Fibroblast of lung (primary cell): Measurements from ENCODE around the gene PBOV1. TPM values are rescaled to one million over a fixed set of nuclear protein-coding genes. Genes with fewer than 3 reads are reported as not detected.
A peak's percentile ranks its signal among the peaks of the same experiment; 100 is the strongest.

ENCODE experiments used
- DNase-seq, 2 donors: peaks; one replicate each; pipeline versions ENCODE4 v3.0.0 to v3.0.0-alpha.2; 2010; ENCODE audit warnings: low read depth in 2 of 2
- H2AFZ ChIP-seq: 2 replicates; pipeline ENCODE4 v1.5.1; 2012; ENCODE audit warnings: low read length, control low read depth, inconsistent platforms
- H3K27ac ChIP-seq: 2 replicates; pipeline ENCODE4 v1.5.1; 2011; ENCODE audit warnings: low read length, control low read depth; ENCODE audit not compliant: insufficient read depth
- H3K27me3 ChIP-seq: 2 replicates; pipeline ENCODE4 v1.5.1; 2011; ENCODE audit warnings: mild to moderate bottlenecking, low read length; ENCODE audit not compliant: control insufficient read depth, insufficient read depth
- H3K36me3 ChIP-seq: 2 replicates; pipeline ENCODE4 v1.5.1; 2011; ENCODE audit warnings: low read length; ENCODE audit not compliant: control insufficient read depth, insufficient read depth
- H3K4me1 ChIP-seq: 2 replicates; pipeline ENCODE4 v1.5.1; 2011; ENCODE audit warnings: low read length; ENCODE audit not compliant: control insufficient read depth, insufficient read depth; ENCODE audit errors: extremely low read depth
- H3K4me2 ChIP-seq: 2 replicates; pipeline ENCODE4 v1.5.1; 2011; ENCODE audit warnings: low read length, control low read depth; ENCODE audit not compliant: insufficient read depth; ENCODE audit errors: extremely low read depth
- H3K4me3 ChIP-seq, 4 experiments: fragments of 200-600 bp in 1 of 4; sonication (generic) in 1 of 4; replicated peaks in 1 of 4; 2 replicates each; pipeline ENCODE4 v1.5.1; 2011 to 2016; ENCODE audit warnings: low read length in 4 of 4, low read depth in 3 of 4, mild to moderate bottlenecking in 3 of 4, control low read depth in 2 of 4, inconsistent platforms in 1 of 4, mixed read lengths in 1 of 4; ENCODE audit not compliant: insufficient read depth in 1 of 4; ENCODE audit errors: control extremely low read depth in 1 of 4
- H3K79me2 ChIP-seq: 2 replicates; pipeline ENCODE4 v1.5.1; 2012; ENCODE audit warnings: mild to moderate bottlenecking, low read length, inconsistent platforms; ENCODE audit not compliant: control insufficient read depth, insufficient read depth
- H3K9ac ChIP-seq: 2 replicates; pipeline ENCODE4 v1.5.1; 2011; ENCODE audit warnings: mild to moderate bottlenecking, low read length, control low read depth; ENCODE audit not compliant: insufficient read depth
- H3K9me3 ChIP-seq: 2 replicates; pipeline ENCODE4 v1.5.1; 2012; ENCODE audit warnings: low read depth, low read length; ENCODE audit not compliant: control insufficient read depth, insufficient read depth
- H4K20me1 ChIP-seq: 2 replicates; pipeline ENCODE4 v1.5.1; 2011; ENCODE audit warnings: low read length; ENCODE audit not compliant: control insufficient read depth, insufficient read depth; ENCODE audit errors: extremely low read depth
- CTCF ChIP-seq, 2 donors: IDR thresholded peaks in 1 of 2; conservative IDR thresholded peaks in 1 of 2; 1 replicate in 1 of 2; 2 replicates in 1 of 2; pipeline ENCODE4 v1.5.1; 2011 to 2012; ENCODE audit warnings: low read length in 2 of 2, control low read depth in 1 of 2, inconsistent platforms in 1 of 2, low read depth in 1 of 2, mild to moderate bottlenecking in 1 of 2
- EZH2 ChIP-seq: IDR thresholded peaks from 2 replicates; pipeline ENCODE4 v1.5.1; 2012; ENCODE audit warnings: low read length, control low read depth, mild to moderate bottlenecking; ENCODE audit errors: missing control alignments
- polyA plus RNA-seq, 2 donors: library from polyadenylated mRNA; depleted of rRNA in 1 of 2; stranded (reverse) in 1 of 2; unstranded in 1 of 2; fragments of >200 nt; gene quantifications; 2 replicates each; pipeline ENCODE4 v1.2.1, GENCODE V29; 2011 to 2012; ENCODE audit warnings: missing spikeins in 1 of 2
- total RNA-seq: library from RNA; depleted of rRNA; stranded (reverse); fragments of >200 nt; gene quantifications from 2 replicates; pipeline ENCODE4 v1.2.1, GENCODE V29; 2014

The PBOV1 gene
- total and polyA plus RNA-seq, 2 donors (not counting 1 experiment from before 2014, with no cell fraction given): not detected

- no peaks in the 10 kb centered on the region for H3K4me1 ChIP-seq
- no peaks in the 10 kb centered on the region for H3K79me2 ChIP-seq
- DNase-seq: peak in 1 of 2 donors; percentile 12
- TF ChIP-seq CTCF (conservative IDR thresholded peaks at IDR 0.05 in 1 of 2, IDR thresholded peaks at IDR 0.05 in 1 of 2; ENCODE audit: low read depth in 1 of 2, low read length in 2 of 2): no peak
- TF ChIP-seq EZH2: no peak
- no peaks in the 10 kb centered on the region for H3K9me3 ChIP-seq
- H3K9ac ChIP-seq: no peak overlapping the region
- no peaks in the 10 kb centered on the region for H4K20me1 ChIP-seq
- no peaks in the 10 kb centered on the region for H3K36me3 ChIP-seq
- H3K4me2 ChIP-seq: no peak overlapping the region
- H2AFZ ChIP-seq: no peak overlapping the region
- H3K4me3 ChIP-seq: no peak overlapping the region
- no peak overlapping the region for H3K27ac ChIP-seq
- H3K27me3 ChIP-seq: no peaks in the 10 kb centered on the region
Observed at GRCh38 chr6:138245751-138246150, 27.5 kb upstream of the PBOV1 start.

GRCh38 chr6:138242987-138243592, 24.8 kb upstream of the PBOV1 start:
- Histone ChIP-seq H3K36me3 (no peaks in the 10 kb centered on the region), H3K4me1 (no peaks in the 10 kb centered on the region), H3K79me2 (no peaks in the 10 kb centered on the region), H3K4me3 (no peak overlapping the region), H4K20me1 (no peaks in the 10 kb centered on the region), H3K27ac (no peak overlapping the region), H3K9ac (no peak overlapping the region), H3K27me3 (no peaks in the 10 kb centered on the region), H3K9me3 (no peaks in the 10 kb centered on the region), H2AFZ (no peak overlapping the region), H3K4me2 (no peak overlapping the region)
- no peak for TF ChIP-seq CTCF (conservative IDR thresholded peaks at IDR 0.05 in 1 of 2, IDR thresholded peaks at IDR 0.05 in 1 of 2; ENCODE audit: low read depth in 1 of 2, low read length in 2 of 2)
- no peak for TF ChIP-seq EZH2
- DNase-seq: no peak

GRCh38 chr6:138241934-138242333, 23.6 kb upstream of the PBOV1 start:
- no peaks in the 10 kb centered on the region for H3K36me3 ChIP-seq
- no peaks in the 10 kb centered on the region for H3K79me2 ChIP-seq
- TF ChIP-seq EZH2 (no peak), CTCF (conservative IDR thresholded peaks at IDR 0.05 in 1 of 2, IDR thresholded peaks at IDR 0.05 in 1 of 2; ENCODE audit: low read depth in 1 of 2, low read length in 2 of 2) (no peak)
- no peaks in the 10 kb centered on the region for H4K20me1 ChIP-seq
- no peak overlapping the region for H2AFZ ChIP-seq
- H3K4me3 ChIP-seq: no peak overlapping the region
- H3K4me2 ChIP-seq: no peak overlapping the region
- no peaks in the 10 kb centered on the region for H3K27me3 ChIP-seq
- DNase-seq: no peak
- no peak overlapping the region for H3K27ac ChIP-seq
- H3K9me3 ChIP-seq: no peaks in the 10 kb centered on the region
- no peaks in the 10 kb centered on the region for H3K4me1 ChIP-seq
- H3K9ac ChIP-seq: no peak overlapping the region
